Neural progenitor cell (in vitro differentiated cells): Measurements from ENCODE around the gene LDHAL6A. TPM values are rescaled to one million over a fixed set of nuclear protein-coding genes. Genes with fewer than 3 reads are reported as not detected.
A peak's percentile ranks its signal among the peaks of the same experiment; 100 is the strongest.
"Not testable (repeated sequence)": the region's sequence is repeated elsewhere in the genome, so short reads cannot be mapped to it uniquely, and the experiment has no call there.

Source experiments
- DNase-seq: peaks from one replicate; pipeline ENCODE4 v3.0.0-alpha.2; 2016; ENCODE audit warnings: low spot score
- H2AFZ ChIP-seq: fragments of 200-600 bp; sonication (generic); replicated peaks from 2 replicates; pipeline ENCODE4 v1.6.1; 2016; ENCODE audit warnings: antibody characterized with exemption
- H3F3A ChIP-seq: fragments of 200-600 bp; sonication (generic); 2 replicates; pipeline ENCODE4 v1.6.1; 2016; ENCODE audit warnings: antibody characterized with exemption, low read depth
- H3K27ac ChIP-seq: fragments of 200-600 bp; sonication (generic); 2 replicates; pipeline ENCODE4 v1.5.1; 2016; ENCODE audit warnings: mild to moderate bottlenecking
- H3K27me3 ChIP-seq: fragments of 200-600 bp; sonication (generic); 2 replicates; pipeline ENCODE4 v1.6.1; 2016; ENCODE audit warnings: mild to moderate bottlenecking, moderate library complexity
- H3K36me3 ChIP-seq: fragments of 200-600 bp; sonication (generic); 2 replicates; pipeline ENCODE4 v1.5.1; 2016
- H3K4me1 ChIP-seq: fragments of 200-600 bp; sonication (generic); 2 replicates; pipeline ENCODE4 v1.6.1; 2016; ENCODE audit warnings: mixed run types
- H3K4me2 ChIP-seq: fragments of 200-600 bp; sonication (generic); 2 replicates; pipeline ENCODE4 v1.6.1; 2016
- H3K4me3 ChIP-seq: fragments of 200-600 bp; sonication (generic); 2 replicates; pipeline ENCODE4 v1.5.1; 2016
- H3K79me2 ChIP-seq: fragments of 200-600 bp; sonication (generic); 2 replicates; pipeline ENCODE4 v1.6.1; 2016; ENCODE audit warnings: low read depth
- H3K9ac ChIP-seq: fragments of 200-600 bp; sonication (generic); 2 replicates; pipeline ENCODE4 v1.6.1; 2016
- H3K9me3 ChIP-seq: fragments of 200-600 bp; sonication (generic); 2 replicates; pipeline ENCODE4 v1.5.1; 2016; ENCODE audit warnings: low read depth
- H4K20me1 ChIP-seq: fragments of 200-600 bp; sonication (generic); 2 replicates; pipeline ENCODE4 v1.6.1; 2016; ENCODE audit warnings: low read depth
- H3K27ac Mint-ChIP-seq: 3 replicates; pipeline ENCODE4 v1.8.0; 2021; ENCODE audit warnings: mixed read lengths
- H3K27me3 Mint-ChIP-seq: 2 replicates; pipeline ENCODE4 v1.8.0; 2022; ENCODE audit warnings: low read depth, mild to moderate bottlenecking, inconsistent platforms, moderate library complexity, mixed read lengths; ENCODE audit not compliant: insufficient read depth
- H3K36me3 Mint-ChIP-seq: 3 replicates; pipeline ENCODE4 v1.8.0; 2021; ENCODE audit warnings: mixed read lengths
- H3K4me1 Mint-ChIP-seq: 3 replicates; pipeline ENCODE4 v1.8.0; 2021; ENCODE audit warnings: mixed read lengths
- H3K4me3 Mint-ChIP-seq: 3 replicates; pipeline ENCODE4 v1.8.0; 2021; ENCODE audit warnings: mild to moderate bottlenecking, moderate library complexity, mixed read lengths
- H3K9me3 Mint-ChIP-seq: 3 replicates; pipeline ENCODE4 v1.8.0; 2020; ENCODE audit warnings: mixed read lengths
- CTCF ChIP-seq: fragments of 200-600 bp; sonication (generic); IDR thresholded peaks from 2 replicates; pipeline ENCODE4 v1.5.1; 2017; ENCODE audit warnings: antibody characterized with exemption, mild to moderate bottlenecking
- EZH2 ChIP-seq: fragments of 200-600 bp; sonication (generic); IDR thresholded peaks from 2 replicates; pipeline ENCODE4 v1.6.1; 2017; ENCODE audit warnings: antibody characterized with exemption, mild to moderate bottlenecking, moderate library complexity
- EZH2phosphoT487 ChIP-seq: fragments of 200-600 bp; sonication (generic); IDR thresholded peaks from 2 replicates; pipeline ENCODE4 v1.6.1; 2017; ENCODE audit warnings: antibody characterized with exemption
- total RNA-seq: library from RNA; depleted of rRNA; stranded (reverse); fragments of >200 nt; gene quantifications from 2 replicates; pipeline ENCODE4 v1.2.3, GENCODE V29; 2015; ENCODE audit warnings: low replicate concordance

LDHAL6A gene
- not detected in 2 replicates for total RNA-seq

GRCh38 chr11:18455686-18456372 is at the start of gene LDHAL6A:
Gene LDHAL6A, plus strand, starts transcription at chr11:18455856. Its CDS starts 825 bp downstream, at chr11:18456681.
- DNase-seq: no peak

DNA sequence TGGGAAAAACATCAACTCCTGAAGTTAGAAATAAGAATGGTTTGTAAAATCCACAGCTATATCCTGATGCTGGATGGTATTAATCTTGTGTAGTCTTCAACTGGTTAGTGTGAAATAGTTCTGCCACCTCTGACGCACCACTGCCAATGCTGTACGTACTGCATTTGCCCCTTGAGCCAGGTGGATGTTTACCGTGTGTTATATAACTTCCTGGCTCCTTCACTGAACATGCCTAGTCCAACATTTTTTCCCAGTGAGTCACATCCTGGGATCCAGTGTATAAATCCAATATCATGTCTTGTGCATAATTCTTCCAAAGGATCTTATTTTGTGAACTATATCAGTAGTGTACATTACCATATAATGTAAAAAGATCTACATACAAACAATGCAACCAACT is 48.3 kb upstream of the LDHAL6A start:
- H3K27ac ChIP-seq, H3K4me1 ChIP-seq, H3K27ac Mint-ChIP-seq, H3K9me3 Mint-ChIP-seq, H3K27me3 ChIP-seq, H3K4me3 ChIP-seq, H3K4me1 Mint-ChIP-seq, H3K79me2 ChIP-seq, H3K27me3 Mint-ChIP-seq, H3K4me3 Mint-ChIP-seq, H3K4me2 ChIP-seq, H3K9me3 ChIP-seq, H2AFZ ChIP-seq, H3K9ac ChIP-seq, DNase-seq: not testable (repeated sequence)
- peaks cover 16% of the 10 kb centered on the region for H3K36me3 Mint-ChIP-seq
- peaks cover 43% of the 10 kb centered on the region for H4K20me1 ChIP-seq
- peaks cover 65% of the 10 kb centered on the region for H3F3A ChIP-seq
- peaks cover 30% of the 10 kb centered on the region for H3K36me3 ChIP-seq

More at GRCh38 chr11:18455686-18456372, at the start of gene LDHAL6A:
- Histone ChIP-seq H3K27ac (no peak within 1 kb of the TSS), H3F3A (no peaks in the 10 kb centered on the region), H3K27me3 (no peaks in the 10 kb centered on the region), H3K4me1 (no peaks in the 10 kb centered on the region), H3K36me3 (no peaks in the 10 kb centered on the region), H3K79me2 (no peaks in the 10 kb centered on the region), H3K4me2 (no peak within 1 kb of the TSS), H4K20me1 (no peaks in the 10 kb centered on the region), H3K4me3 (no peak within 1 kb of the TSS), H3K9ac (no peak within 1 kb of the TSS), H3K9me3 (no peaks in the 10 kb centered on the region), H2AFZ (peak within 1 kb of the TSS; percentile 26)
- no peak within 1 kb of the TSS for H3K4me3 Mint-ChIP-seq
- peaks cover 8% of the 10 kb centered on the region for H3K27me3 Mint-ChIP-seq
- no peaks in the 10 kb centered on the region for H3K9me3 Mint-ChIP-seq
- no peaks in the 10 kb centered on the region for H3K36me3 Mint-ChIP-seq
- no peak within 1 kb of the TSS for H3K27ac Mint-ChIP-seq
- H3K4me1 Mint-ChIP-seq: no peaks in the 10 kb centered on the region
- no peak for TF ChIP-seq EZH2
- no peak for TF ChIP-seq EZH2phosphoT487
- no peak for TF ChIP-seq CTCF

GRCh38 chr11:18408558-18409291 is 46.9 kb upstream of the LDHAL6A start:
- Histone ChIP-seq H3K4me3 (no peak overlapping the region), H3K79me2 (no peaks in the 10 kb centered on the region), H3K27ac (peak overlapping the region; percentile 39), H3K4me1 (no peaks in the 10 kb centered on the region), H3F3A (peaks cover 60% of the 10 kb centered on the region), H3K9ac (no peak overlapping the region), H3K9me3 (no peaks in the 10 kb centered on the region), H2AFZ (no peak overlapping the region), H3K27me3 (no peaks in the 10 kb centered on the region), H3K36me3 (peaks cover 16% of the 10 kb centered on the region), H3K4me2 (no peak overlapping the region), H4K20me1 (peaks cover 30% of the 10 kb centered on the region)
- peaks cover 11% of the 10 kb centered on the region for H3K36me3 Mint-ChIP-seq
- peaks cover 2% of the 10 kb centered on the region for H3K4me1 Mint-ChIP-seq
- DNase-seq: no peak
- no peak overlapping the region for H3K27ac Mint-ChIP-seq
- H3K4me3 Mint-ChIP-seq: no peak overlapping the region
- H3K9me3 Mint-ChIP-seq: no peaks in the 10 kb centered on the region
- no peak for TF ChIP-seq CTCF
- TF ChIP-seq EZH2: no peak
- TF ChIP-seq EZH2phosphoT487: no peak
- peaks cover 2% of the 10 kb centered on the region for H3K27me3 Mint-ChIP-seq

GRCh38 chr11:18416459-18416858 is 39.2 kb upstream of the LDHAL6A start:
- H3K27ac ChIP-seq: no peak overlapping the region

More at GRCh38 chr11:18416459-18416858, 39.2 kb upstream of the LDHAL6A start:
- Histone ChIP-seq H4K20me1 (no peaks in the 10 kb centered on the region), H3K9me3 (no peaks in the 10 kb centered on the region), H3K79me2 (no peaks in the 10 kb centered on the region), H3K4me2 (no peak overlapping the region), H3K9ac (no peak overlapping the region), H3K36me3 (no peaks in the 10 kb centered on the region), H2AFZ (no peak overlapping the region), H3K4me3 (no peak overlapping the region), H3K4me1 (no peaks in the 10 kb centered on the region), H3K27me3 (no peaks in the 10 kb centered on the region), H3F3A (no peaks in the 10 kb centered on the region)
- Mint-ChIP-seq H3K27ac (no peak overlapping the region), H3K9me3 (no peaks in the 10 kb centered on the region), H3K36me3 (no peaks in the 10 kb centered on the region), H3K4me1 (peaks cover 2% of the 10 kb centered on the region), H3K4me3 (no peak overlapping the region), H3K27me3 (no peaks in the 10 kb centered on the region)
- no peak for DNase-seq
- TF ChIP-seq EZH2 (no peak), EZH2phosphoT487 (no peak), CTCF (no peak)
